ENCODE results near the gene PID1. TPM values are rescaled to one million over a fixed set of nuclear protein-coding genes. Genes with fewer than 3 reads are reported as not detected.

Gene PID1
- total RNA-seq, 4 donors from 2014 or later = 6.4 to 20.6 (median 14.5) TPM

- 65% methylated on average over 4 of the region's 4 CpGs for WGBS
- no peaks in the 10 kb centered on the region for H3K36me3 ChIP-seq
- no peaks in the 10 kb centered on the region for H3K9me3 ChIP-seq
- no peak overlapping the region for H3K4me3 ChIP-seq
- no peak for TF ChIP-seq EP300 (IDR thresholded peaks at IDR 0.05)
- no peak for TF ChIP-seq POLR2AphosphoS5 (IDR thresholded peaks at IDR 0.05)
- no peak for TF ChIP-seq CTCF (IDR thresholded peaks at IDR 0.05)
- no peak for TF ChIP-seq POLR2A (IDR thresholded peaks at IDR 0.05)
- no peak overlapping the region for H3K27ac ChIP-seq
- H3K4me1 ChIP-seq = peaks cover 8% of the 10 kb centered on the region
- H3K27me3 ChIP-seq = no peaks in the 10 kb centered on the region
- DNase-seq (ENCODE audit: low spot score in 2 of 2) = no peak
Observed at GRCh38 chr2:229230911-229231310, 40.2 kb downstream of the PID1 start.

- Histone ChIP-seq H3K4me3 (no peak overlapping the region), H3K27ac (no peak overlapping the region), H3K27me3 (no peaks in the 10 kb centered on the region), H3K4me1 (peaks cover 8% of the 10 kb centered on the region), H3K36me3 (no peaks in the 10 kb centered on the region), H3K9me3 (no peaks in the 10 kb centered on the region)
- no peak for TF ChIP-seq POLR2AphosphoS5 (IDR thresholded peaks at IDR 0.05)
- no peak for TF ChIP-seq EP300 (IDR thresholded peaks at IDR 0.05)
- no peak for TF ChIP-seq CTCF (IDR thresholded peaks at IDR 0.05)
- no peak for TF ChIP-seq POLR2A (IDR thresholded peaks at IDR 0.05)
- no peak for DNase-seq (ENCODE audit: low spot score in 2 of 2)
- 88% methylated on average over 2 of the region's 2 CpGs for WGBS
Observed at GRCh38 chr2:229230256-229230655, 40.8 kb downstream of the PID1 start.

GRCh38 chr2:229226382-229226781 is 44.7 kb downstream of the PID1 start:
- DNase-seq (ENCODE audit: low spot score in 2 of 2) = no peak
- TF ChIP-seq EP300 (IDR thresholded peaks at IDR 0.05) = no peak
- TF ChIP-seq CTCF (IDR thresholded peaks at IDR 0.05) = no peak
- TF ChIP-seq POLR2A (IDR thresholded peaks at IDR 0.05) = no peak
- TF ChIP-seq POLR2AphosphoS5 (IDR thresholded peaks at IDR 0.05) = no peak
- 65% methylated on average over 2 of the region's 2 CpGs for WGBS
- H3K9me3 ChIP-seq = no peaks in the 10 kb centered on the region
- no peak overlapping the region for H3K4me3 ChIP-seq
- no peaks in the 10 kb centered on the region for H3K36me3 ChIP-seq
- no peaks in the 10 kb centered on the region for H3K27me3 ChIP-seq
- peaks cover 8% of the 10 kb centered on the region for H3K4me1 ChIP-seq
- no peak overlapping the region for H3K27ac ChIP-seq

- Histone ChIP-seq H3K4me1 (no peaks in the 10 kb centered on the region), H3K36me3 (no peaks in the 10 kb centered on the region), H3K27me3 (no peaks in the 10 kb centered on the region), H3K4me3 (no peak overlapping the region), H3K9me3 (no peaks in the 10 kb centered on the region), H3K27ac (no peak overlapping the region)
- no peak for DNase-seq (ENCODE audit: low spot score in 2 of 2)
- TF ChIP-seq POLR2A (IDR thresholded peaks at IDR 0.05) (no peak), EP300 (IDR thresholded peaks at IDR 0.05) (no peak), POLR2AphosphoS5 (IDR thresholded peaks at IDR 0.05) (no peak)
- 88% methylated on average over 1 of the region's 1 CpG for WGBS
Observed at GRCh38 chr2:229223107-229223506, 48.0 kb downstream of the PID1 start.

- DNase-seq (ENCODE audit: low spot score in 2 of 2) = no peak
- TF ChIP-seq POLR2A (IDR thresholded peaks at IDR 0.05) (no peak), EP300 (IDR thresholded peaks at IDR 0.05) (no peak), CTCF (IDR thresholded peaks at IDR 0.05) (no peak), POLR2AphosphoS5 (IDR thresholded peaks at IDR 0.05) (no peak)
- Histone ChIP-seq H3K36me3 (no peaks in the 10 kb centered on the region), H3K27me3 (no peaks in the 10 kb centered on the region), H3K4me1 (no peaks in the 10 kb centered on the region), H3K9me3 (no peaks in the 10 kb centered on the region), H3K27ac (no peak overlapping the region), H3K4me3 (no peak overlapping the region)
- 91% methylated on average over 3 of the region's 3 CpGs for WGBS
Observed at GRCh38 chr2:229221641-229222040, 49.4 kb downstream of the PID1 start.

GRCh38 chr2:229220254-229220653 is 50.8 kb downstream of the PID1 start:
- DNase-seq (ENCODE audit: low spot score in 2 of 2) = no peak
- 69% methylated on average over 4 of the region's 4 CpGs for WGBS

More at GRCh38 chr2:229220254-229220653, 50.8 kb downstream of the PID1 start:
- H3K4me3 ChIP-seq = no peak overlapping the region
- TF ChIP-seq EP300 (IDR thresholded peaks at IDR 0.05) (no peak), POLR2AphosphoS5 (IDR thresholded peaks at IDR 0.05) (no peak), POLR2A (IDR thresholded peaks at IDR 0.05) (no peak), CTCF (IDR thresholded peaks at IDR 0.05) (no peak)
- H3K4me1 ChIP-seq = no peaks in the 10 kb centered on the region
- no peak overlapping the region for H3K27ac ChIP-seq
- no peaks in the 10 kb centered on the region for H3K27me3 ChIP-seq
- no peaks in the 10 kb centered on the region for H3K36me3 ChIP-seq
- no peaks in the 10 kb centered on the region for H3K9me3 ChIP-seq

Data from suprapubic skin (tissue), 4 donors.